Left renal pelvis (tissue), 4 donors: ENCODE results near the gene CBX7. TPM values are rescaled to one million over a fixed set of nuclear protein-coding genes. Genes with fewer than 3 reads are reported as not detected.
"Not testable (repeated sequence)": the region's sequence is repeated elsewhere in the genome, so short reads cannot be mapped to it uniquely, and the experiment has no call there.

Source experiments
- DNase-seq, 4 donors: peaks; one replicate each; pipeline ENCODE4 v3.0.0-alpha.2; 2013; ENCODE audit warnings: low read depth in 4 of 4, low spot score in 3 of 4
- polyA plus RNA-seq, 4 donors: library from polyadenylated mRNA; unstranded; fragments of 120-200 nt; gene quantifications; one replicate each; pipeline ENCODE4 v1.2.1, GENCODE V29; 2013; ENCODE audit not compliant: insufficient read length in 4 of 4

CBX7 gene
- polyA plus RNA-seq, 4 donors: 5.3 to 11.3 (median 7.2) TPM

- DNase-seq: peak in 3 of 4 donors; percentile 81 to 90 (median 86)
These were observed 22.2 kb upstream of the CBX7 start for GRCh38 chr22:39174498-39175352.

DNA sequence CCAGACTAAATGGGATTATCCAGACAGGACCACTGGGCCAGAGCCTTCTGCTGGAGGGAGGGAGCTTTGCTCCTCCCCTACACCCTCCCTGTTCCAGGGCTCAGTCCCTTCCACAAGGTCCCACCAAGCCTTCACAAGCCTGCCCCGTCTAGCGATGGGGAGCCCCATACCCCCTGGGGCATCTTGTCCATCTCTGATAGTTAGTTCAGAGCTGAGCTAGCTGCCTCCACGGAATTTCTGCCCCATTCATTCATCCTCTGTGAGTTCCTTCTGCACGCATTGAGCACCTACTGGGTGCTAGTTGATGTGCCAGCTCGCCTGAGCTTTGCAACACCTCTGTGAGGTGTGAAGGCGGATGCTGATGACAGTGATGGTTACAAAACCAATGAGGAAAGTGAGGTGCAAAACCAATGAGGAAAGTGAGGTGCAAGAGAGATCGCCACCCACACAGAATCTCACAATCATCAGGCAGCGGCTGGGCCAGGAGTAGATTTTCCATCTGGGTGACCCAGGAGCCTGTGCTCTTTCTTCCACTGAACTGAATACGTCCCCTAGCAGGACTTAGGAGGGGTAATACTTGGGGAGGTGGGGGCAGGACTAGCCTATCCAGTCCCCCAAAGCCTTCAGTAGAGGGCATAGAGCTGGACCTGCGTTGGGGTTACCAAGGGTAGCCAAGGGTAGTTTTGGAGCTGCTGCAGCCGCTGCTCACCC lies 21.5 kb upstream of the CBX7 start:
- no peak for DNase-seq

- no peak for DNase-seq
These were observed 20.7 kb upstream of the CBX7 start for GRCh38 chr22:39173050-39173706.

DNA sequence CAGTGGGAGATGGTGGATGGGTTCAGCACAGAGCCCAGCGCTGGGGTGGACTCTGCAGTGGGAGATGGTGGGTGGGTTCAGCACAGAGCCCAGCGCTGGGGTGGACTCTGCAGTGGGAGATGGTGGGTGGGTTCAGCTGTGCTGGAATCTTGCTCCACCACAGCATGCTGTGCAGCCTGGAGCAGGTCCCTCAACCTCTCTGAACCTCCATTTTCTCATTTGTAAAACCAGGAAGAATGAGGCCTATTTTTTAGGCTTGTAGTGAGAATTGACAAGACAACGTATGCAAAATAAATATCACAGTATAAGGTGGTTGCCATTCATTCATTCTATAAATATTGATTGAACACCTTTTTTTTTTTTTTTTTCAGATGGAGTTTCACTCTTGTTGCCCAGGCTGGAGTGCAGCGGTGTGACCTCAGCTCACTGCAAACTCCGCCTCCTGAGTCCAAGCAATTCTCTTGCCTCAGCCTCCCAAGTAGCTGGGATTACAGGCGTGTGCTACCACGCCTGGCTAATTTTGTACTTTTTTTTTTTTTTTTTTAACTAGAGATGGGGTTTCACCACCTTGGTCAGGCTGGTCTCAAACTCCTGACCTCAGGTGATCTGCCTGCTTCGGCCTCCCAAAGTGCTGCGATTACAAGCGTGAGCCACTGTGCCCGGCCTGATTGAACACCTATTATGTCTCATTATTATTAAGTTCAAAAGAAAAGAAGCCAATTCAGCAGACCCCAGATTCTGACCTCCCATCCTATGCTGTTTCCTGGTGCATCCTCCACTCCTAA lies 20.0 kb upstream of the CBX7 start:
- DNase-seq: not testable (repeated sequence)

DNA sequence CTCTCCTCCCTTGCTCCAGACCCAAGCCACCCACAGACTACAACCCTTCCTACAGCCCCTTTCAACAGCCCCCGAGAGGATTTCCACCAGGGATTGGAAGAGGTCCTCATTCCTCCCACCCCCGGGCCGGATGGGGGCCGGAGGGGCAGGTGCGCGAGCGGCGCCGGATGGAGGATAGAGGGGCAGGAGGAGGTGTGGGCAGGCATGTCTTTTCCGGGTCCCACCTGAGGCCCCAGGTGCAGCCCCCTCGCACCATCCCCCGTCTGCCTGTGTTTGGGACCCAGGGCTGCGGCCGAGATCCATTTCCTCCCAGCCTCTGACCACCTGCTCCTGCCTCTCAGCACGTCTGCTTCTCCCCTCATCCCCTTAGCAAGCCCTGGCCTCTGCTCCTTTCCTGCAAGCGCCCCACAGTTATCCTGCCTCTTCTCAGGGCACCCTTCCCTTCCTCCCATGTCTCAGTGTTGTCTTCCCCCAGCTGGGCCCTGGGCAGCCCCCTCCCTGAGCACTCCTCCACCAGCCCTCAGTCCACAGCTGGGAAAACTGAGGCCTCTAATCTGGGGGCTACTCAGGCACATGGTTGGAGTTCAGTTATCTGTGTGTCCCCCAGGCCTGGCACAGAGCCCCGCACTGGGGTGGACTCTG lies 19.3 kb upstream of the CBX7 start:
- DNase-seq: no peak

- no peak for DNase-seq
These were observed 18.5 kb upstream of the CBX7 start for GRCh38 chr22:39170825-39171622.

DNA sequence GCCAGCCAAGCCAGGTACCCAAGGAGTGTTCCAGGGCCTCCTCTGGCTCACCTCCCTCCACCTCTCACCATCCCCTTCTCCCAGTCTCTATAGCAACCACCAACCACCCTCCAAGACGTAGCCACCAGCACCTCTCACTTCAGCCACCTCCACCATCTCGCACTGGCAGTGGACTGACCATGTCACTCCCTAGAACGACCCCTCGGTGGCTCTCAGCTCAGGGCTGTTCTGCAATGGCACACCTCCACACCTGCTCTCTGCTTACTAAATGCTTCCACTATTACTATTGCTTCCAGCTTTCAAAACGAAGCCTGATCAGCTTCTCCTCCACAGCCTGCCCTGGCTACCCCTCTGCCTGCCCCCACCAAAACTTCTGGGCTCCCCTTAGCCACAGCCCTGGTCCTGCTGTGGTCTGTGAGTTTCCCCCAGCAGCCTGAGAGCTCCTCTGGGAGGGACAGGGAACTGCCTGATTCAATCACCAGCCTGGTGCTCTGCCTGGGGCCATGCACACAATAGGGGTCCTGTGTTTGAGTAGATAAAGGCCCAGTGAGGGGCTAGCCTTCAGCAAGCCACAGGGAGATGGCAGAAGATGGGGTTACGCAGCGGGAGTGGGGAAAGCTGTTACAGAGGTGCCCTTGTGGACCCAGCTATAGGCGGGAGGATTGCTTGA lies 17.5 kb upstream of the CBX7 start:
- no peak for DNase-seq

GRCh38 chr22:39166547-39166946 lies 14.1 kb upstream of the CBX7 start:
- DNase-seq: no peak

DNA sequence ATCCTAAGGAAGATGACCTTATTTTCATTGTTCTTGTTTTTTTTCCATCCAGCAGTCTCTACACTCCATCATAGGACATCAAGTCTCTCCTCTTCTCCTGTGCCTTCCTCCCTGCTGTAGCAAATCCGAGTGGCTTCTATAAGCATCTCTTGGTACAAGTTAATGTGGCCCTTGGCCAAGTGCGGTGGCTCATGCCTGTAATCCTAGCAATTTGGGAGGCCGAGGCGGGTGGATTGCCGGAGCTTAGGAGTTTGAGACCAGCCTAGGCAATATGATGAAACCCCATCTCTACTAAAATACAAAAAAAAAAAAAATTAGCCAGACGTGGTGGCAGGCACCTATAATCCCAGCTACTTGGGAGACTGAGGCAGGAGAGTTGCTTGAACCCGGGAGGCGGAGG lies 3.6 kb upstream of the CBX7 start:
- DNase-seq: not testable (repeated sequence)

GRCh38 chr22:39155421-39155820 lies 2.9 kb upstream of the CBX7 start:
- no peak for DNase-seq

- DNase-seq: no peak
These were observed 789 bp upstream of the CBX7 start for GRCh38 chr22:39153220-39153717.

- DNase-seq: no peak
These were observed 413 bp downstream of the CBX7 start for GRCh38 chr22:39152024-39152510.

DNA sequence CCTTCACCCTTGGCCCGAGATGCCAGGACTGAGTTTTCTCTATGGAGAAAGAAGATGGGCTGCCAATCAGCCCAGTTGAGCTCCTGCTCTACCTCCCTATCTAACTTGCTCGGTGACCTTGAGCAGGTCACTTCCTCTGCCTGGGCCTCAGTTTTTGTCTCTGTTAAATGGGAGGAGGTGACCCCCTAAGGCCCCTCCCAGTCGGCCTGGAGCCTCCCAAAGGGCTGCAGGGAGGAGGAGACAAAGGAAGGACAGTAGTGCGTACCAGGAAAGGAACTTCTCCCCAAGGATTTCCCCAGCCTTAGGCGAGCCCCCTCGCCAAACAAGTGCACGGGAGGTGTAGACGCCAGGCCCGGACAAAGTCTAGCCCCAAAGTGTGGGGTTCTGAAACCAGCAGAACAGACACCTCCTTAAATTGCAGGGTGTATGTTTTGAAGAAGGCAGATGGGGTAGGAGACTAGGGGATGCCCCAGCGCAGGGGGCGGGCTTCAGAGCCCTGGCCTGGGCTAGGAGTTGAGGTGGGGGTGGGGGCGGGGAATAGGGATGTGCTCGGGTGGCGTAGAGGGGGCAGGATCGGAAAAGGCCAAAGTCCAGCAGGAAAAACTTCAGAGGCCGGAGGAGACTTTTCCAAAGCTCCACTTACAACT lies 1.0 kb downstream of the CBX7 start:
- no peak for DNase-seq

- no peak for DNase-seq
These were observed 1.6 kb downstream of the CBX7 start for GRCh38 chr22:39150848-39151215.

DNA sequence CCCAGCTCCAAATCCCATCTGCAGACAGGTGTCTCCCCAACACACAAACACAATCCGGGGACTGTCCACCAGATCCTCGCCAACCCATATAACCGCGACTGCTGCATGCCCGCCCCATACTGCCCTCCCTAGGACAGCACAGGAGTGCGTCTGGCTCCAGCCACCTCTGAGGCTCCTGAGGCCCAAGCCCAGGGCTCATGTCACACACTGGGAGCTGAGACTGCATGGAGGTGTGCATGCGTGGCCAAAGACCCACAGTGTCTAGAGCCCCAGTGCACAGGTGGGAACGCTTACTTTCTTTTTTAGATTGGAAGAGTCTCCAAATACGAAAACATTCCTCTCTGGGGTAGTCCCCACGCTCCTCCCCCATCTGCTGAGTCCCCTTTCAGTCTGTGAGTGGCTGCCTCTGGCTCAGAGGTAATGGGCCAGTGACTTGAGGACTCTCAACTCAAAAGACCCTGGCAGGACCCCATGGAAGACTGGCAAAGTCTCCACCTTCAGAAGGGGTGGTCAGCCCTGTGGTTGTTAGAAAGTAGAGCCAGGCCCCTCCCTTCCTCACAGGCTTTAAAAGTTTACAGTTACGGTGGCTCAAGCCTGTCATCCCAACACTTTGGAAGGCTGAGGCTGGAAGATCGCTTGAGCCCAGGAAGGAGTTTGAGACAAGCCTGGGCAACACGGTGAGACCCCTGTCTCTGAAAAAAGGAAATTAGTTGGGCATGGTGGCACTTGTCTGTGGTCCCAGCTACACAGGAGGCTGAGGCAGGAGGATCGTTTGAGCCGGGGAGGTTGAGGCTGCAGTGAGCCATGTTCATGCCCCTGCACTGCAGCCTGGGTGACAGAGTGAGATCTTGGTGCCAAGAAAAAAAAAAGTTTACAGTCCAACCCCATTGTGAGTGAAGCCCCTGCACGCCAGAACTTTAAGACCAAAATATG lies 2.3 kb downstream of the CBX7 start:
- DNase-seq: no peak

DNA sequence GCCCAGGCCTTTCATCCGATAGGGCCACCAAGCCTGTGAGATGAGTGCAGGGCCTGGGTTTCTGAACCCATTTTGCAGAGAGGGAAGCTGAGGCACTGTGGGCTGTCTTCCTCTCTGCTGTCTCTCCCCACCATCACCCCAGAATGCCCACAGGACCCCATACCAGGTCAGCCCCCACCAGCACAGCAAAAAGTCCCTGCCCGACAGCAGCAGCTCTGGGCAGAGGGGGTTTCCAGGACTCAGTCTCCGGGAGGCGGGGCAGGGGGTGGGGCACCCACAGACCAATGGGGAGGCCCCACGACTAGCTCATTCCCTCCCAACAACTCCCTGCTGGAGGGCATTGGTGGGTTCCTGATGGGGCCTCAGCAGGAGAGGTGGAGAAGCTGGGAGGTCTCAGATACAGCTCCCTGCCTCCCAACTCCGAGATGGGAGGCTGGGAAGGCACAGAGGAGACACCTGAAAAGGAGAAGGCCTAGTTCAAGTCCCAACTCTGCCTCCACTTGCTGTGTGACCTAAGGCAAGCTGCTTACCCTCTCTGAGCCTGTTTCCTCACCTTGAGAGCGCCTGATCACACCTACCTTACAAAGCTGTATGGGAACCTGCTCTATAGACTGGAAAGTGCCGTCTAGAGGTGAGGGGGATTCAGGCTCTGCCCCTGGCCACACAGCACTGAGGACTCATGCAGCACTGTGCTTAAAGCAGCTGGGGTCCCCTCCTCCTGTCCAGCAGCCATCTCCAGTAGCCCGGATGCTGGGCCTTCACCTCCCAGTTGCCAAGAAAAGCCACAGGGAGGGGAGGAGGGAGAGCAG lies 3.5 kb downstream of the CBX7 start:
- no peak for DNase-seq
